Measurements from ENCODE around the gene SH3PXD2A.

DNA sequence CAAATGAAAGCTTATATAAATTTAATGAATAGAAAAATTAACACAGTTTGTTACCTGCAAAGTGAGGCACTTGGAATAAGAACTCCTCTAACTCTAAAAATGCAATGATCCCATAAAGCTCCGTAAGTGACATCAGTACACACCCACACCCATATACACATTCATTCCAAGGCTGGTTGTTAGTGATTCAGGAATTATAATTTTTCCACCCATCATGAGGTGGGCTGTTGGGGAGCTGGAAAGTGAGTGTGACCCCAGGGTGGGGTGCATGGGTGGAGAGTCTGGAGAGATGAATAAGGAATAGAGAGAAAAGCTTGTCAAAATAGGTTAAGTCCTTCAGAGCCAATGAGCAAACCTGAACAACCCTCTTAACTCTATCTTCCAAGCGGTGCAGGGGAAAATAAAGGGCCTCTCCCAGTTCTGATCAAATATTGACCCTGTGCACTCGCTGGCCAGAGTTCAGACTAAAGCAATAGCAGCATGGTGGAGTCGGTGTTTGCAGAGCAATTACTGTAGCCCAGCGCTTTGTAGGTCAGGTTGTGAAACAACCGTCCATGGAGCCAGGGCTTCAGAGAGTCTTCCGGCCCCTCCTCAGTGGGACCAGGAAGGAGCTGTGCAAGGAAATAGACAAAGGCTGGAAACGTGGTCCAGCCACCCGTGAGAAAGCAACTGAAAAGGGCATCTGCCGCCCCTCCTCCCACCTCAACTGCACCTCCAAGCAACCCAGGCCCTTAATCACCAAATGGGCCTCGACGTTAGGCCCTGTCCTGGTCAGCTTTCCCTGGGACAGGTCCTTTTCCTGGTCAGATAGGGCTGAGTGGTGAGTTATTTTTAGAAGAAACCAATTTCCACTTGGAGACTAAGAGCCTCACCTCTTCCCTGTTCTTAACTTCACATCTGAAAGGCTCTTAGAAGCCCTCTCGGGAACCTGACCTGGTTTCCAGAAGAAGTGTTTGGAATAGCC is 61.2 kb downstream of the SH3PXD2A start:
- TF ChIP-seq SMARCA5 (IDR thresholded peaks at IDR 0.05) (no peak), POLR2AphosphoS5 (IDR thresholded peaks at IDR 0.05; ENCODE audit: low read length) (no peak), RAD51 (IDR thresholded peaks at IDR 0.05) (no peak), EGR1 (IDR thresholded peaks at IDR 0.05; ENCODE audit: borderline replicate concordance in 1 of 2, low read depth in 2 of 2, low read length in 2 of 2) (no peak), CREB1 (IDR thresholded peaks at IDR 0.05; ENCODE audit: low read depth) (no peak), SPI1 (IDR thresholded peaks at IDR 0.05; ENCODE audit: borderline replicate concordance, insufficient read depth, low read depth, low read length) (no peak), KDM1A (IDR thresholded peaks at IDR 0.05; ENCODE audit: borderline replicate concordance) (no peak)
- TF ChIP-seq, protein P1, sequence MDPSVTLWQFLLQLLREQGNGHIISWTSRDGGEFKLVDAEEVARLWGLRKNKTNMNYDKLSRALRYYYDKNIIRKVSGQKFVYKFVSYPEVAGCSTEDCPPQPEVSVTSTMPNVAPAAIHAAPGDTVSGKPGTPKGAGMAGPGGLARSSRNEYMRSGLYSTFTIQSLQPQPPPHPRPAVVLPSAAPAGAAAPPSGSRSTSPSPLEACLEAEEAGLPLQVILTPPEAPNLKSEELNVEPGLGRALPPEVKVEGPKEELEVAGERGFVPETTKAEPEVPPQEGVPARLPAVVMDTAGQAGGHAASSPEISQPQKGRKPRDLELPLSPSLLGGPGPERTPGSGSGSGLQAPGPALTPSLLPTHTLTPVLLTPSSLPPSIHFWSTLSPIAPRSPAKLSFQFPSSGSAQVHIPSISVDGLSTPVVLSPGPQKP (IDR thresholded peaks at IDR 0.05; ENCODE audit: low read depth, low read length) = no peak

Data from GM12878 (cell line).